PC-9 (cell line): ENCODE data around the gene ODC1. TPM values are rescaled to one million over a fixed set of nuclear protein-coding genes. Genes with fewer than 3 reads are reported as not detected.

ENCODE experiments used
- BruUV-seq: library from RNA; stranded (reverse); fragments of 400-500 nt; replicated peaks from 2 replicates; lab custom pipeline; 2021; lab: Mats Ljungman, UMichigan
- CTCF ChIA-PET: fragments of 300-600 bp; sonication (Branson Sonifier 250); formaldehyde crosslinking; loops from one replicate; lab custom pipeline; 2022; ENCODE audit warnings: antibody characterized with exemption; lab: Charles Lee
- POLR2A ChIA-PET: fragments of 300-600 bp; sonication (Branson Sonifier 250); formaldehyde crosslinking; loops from one replicate; lab custom pipeline; 2022; ENCODE audit warnings: antibody characterized with exemption; ENCODE audit not compliant: unreplicated experiment; lab: Charles Lee
- DNase-seq, 2 experiments: peaks; one replicate each; pipeline versions ENCODE4 v3.0.0 to v3.0.0-alpha.2; 2015 to 2022; ENCODE audit warnings: mixed read lengths in 1 of 2
- H2AFZ ChIP-seq: fragments of 200-600 bp; sonication (generic); 2 replicates; pipeline ENCODE4 v1.8.1; 2017; ENCODE audit warnings: antibody characterized with exemption
- H3F3A ChIP-seq: fragments of 200-600 bp; sonication (generic); 2 replicates; pipeline ENCODE4 v1.8.1; 2017; ENCODE audit warnings: antibody characterized with exemption, mild to moderate bottlenecking, low read depth; ENCODE audit not compliant: insufficient read depth
- H3K27ac ChIP-seq: fragments of 200-600 bp; sonication (generic); 2 replicates; pipeline ENCODE4 v1.6.1; 2016; ENCODE audit warnings: mixed run types
- H3K27me3 ChIP-seq: fragments of 200-600 bp; sonication (generic); 2 replicates; pipeline ENCODE4 v1.6.1; 2016; ENCODE audit warnings: low read depth, mixed run types; ENCODE audit not compliant: insufficient read depth
- H3K36me3 ChIP-seq: fragments of 200-600 bp; sonication (generic); 2 replicates; pipeline ENCODE4 v1.6.1; 2016; ENCODE audit warnings: low read depth, mixed run types
- H3K4me1 ChIP-seq: fragments of 200-600 bp; sonication (generic); replicated peaks from 2 replicates; pipeline ENCODE4 v1.6.1; 2016; ENCODE audit warnings: mixed run types; ENCODE audit not compliant: insufficient read depth
- H3K4me2 ChIP-seq: fragments of 200-600 bp; sonication (generic); 2 replicates; pipeline ENCODE4 v1.6.1; 2017; ENCODE audit warnings: mixed run types
- H3K4me3 ChIP-seq: fragments of 200-600 bp; sonication (generic); 2 replicates; pipeline ENCODE4 v1.6.1; 2016; ENCODE audit warnings: mixed run types
- H3K79me2 ChIP-seq: fragments of 200-600 bp; sonication (generic); 2 replicates; pipeline ENCODE4 v1.6.1; 2017; ENCODE audit warnings: low read depth, mixed run types
- H3K9me2 ChIP-seq: fragments of 200-600 bp; sonication (generic); 2 replicates; pipeline ENCODE4 v1.8.1; 2017; ENCODE audit warnings: mild to moderate bottlenecking; ENCODE audit not compliant: insufficient read depth
- H3K9me3 ChIP-seq: fragments of 200-600 bp; sonication (generic); 2 replicates; pipeline ENCODE4 v1.8.1; 2016; ENCODE audit warnings: low read depth; ENCODE audit not compliant: insufficient read depth
- H4K20me1 ChIP-seq: fragments of 200-600 bp; sonication (generic); 2 replicates; pipeline ENCODE4 v1.8.1; 2017; ENCODE audit not compliant: insufficient read depth
- CTCF ChIP-seq: fragments of 200-600 bp; sonication (generic); conservative IDR thresholded peaks from 2 replicates; pipeline ENCODE4 v1.6.1; 2017; ENCODE audit warnings: mixed run types, antibody characterized with exemption, mild to moderate bottlenecking, moderate library complexity
- EZH2 ChIP-seq: fragments of 200-600 bp; sonication (generic); IDR thresholded peaks from 2 replicates; pipeline ENCODE4 v1.8.0; 2017; ENCODE audit warnings: antibody characterized with exemption, low read depth
- intact Hi-C: fragments of 100-400 bp; cut with micrococcal nuclease; formaldehyde crosslinking; loops from one replicate; pipeline ENCODE4 v1.10.0; 2022; ENCODE audit not compliant: unreplicated experiment
- total RNA-seq: library from RNA; stranded (reverse); gene quantifications from 2 replicates; pipeline ENCODE4 v1.2.3, GENCODE V29; 2021

The ODC1 gene
- total RNA-seq, 1 experiment from 2014 or later = 40.5 TPM

GRCh38 chr2:10417551-10418335 lies 30.4 kb downstream of the ODC1 start:
- H3K4me1 ChIP-seq = peaks cover 25% of the 10 kb centered on the region
- ChIA-PET CTCF (no interaction called here), POLR2A (no interaction called here)
- peaks cover 6% of the 10 kb centered on the region; the same call in 1 of the 2 replicates for H3K36me3 ChIP-seq
- no peak for TF ChIP-seq EZH2
- TF ChIP-seq CTCF = no peak
- H3K79me2 ChIP-seq = peaks cover 28% of the 10 kb centered on the region
- no peaks in the 10 kb centered on the region for H3K27me3 ChIP-seq
- H4K20me1 ChIP-seq = peaks cover 14% of the 10 kb centered on the region
- H3K9me2 ChIP-seq = no peaks in the 10 kb centered on the region
- peak in 1 of 2 experiments; percentile 53 for DNase-seq
- peaks cover 19% of the 10 kb centered on the region for H3F3A ChIP-seq
- intact Hi-C loops = no loop called here
- BruUV-seq = no TSS peak
- H3K4me3 ChIP-seq = no peak overlapping the region
- no peaks in the 10 kb centered on the region for H3K9me3 ChIP-seq
- no peak overlapping the region for H3K4me2 ChIP-seq
- H3K27ac ChIP-seq = no peak overlapping the region
- no peak overlapping the region for H2AFZ ChIP-seq

- peaks cover 30% of the 10 kb centered on the region for H3F3A ChIP-seq
- no peak for DNase-seq
- peaks cover 25% of the 10 kb centered on the region for H3K4me1 ChIP-seq
- no peak overlapping the region for H3K4me2 ChIP-seq
- H4K20me1 ChIP-seq = peaks cover 14% of the 10 kb centered on the region
- ChIA-PET CTCF (no interaction called here), POLR2A (no interaction called here)
- no peak for TF ChIP-seq EZH2
- TF ChIP-seq CTCF = no peak
- H3K9me2 ChIP-seq = no peaks in the 10 kb centered on the region
- H2AFZ ChIP-seq = no peak overlapping the region
- no TSS peak for BruUV-seq
- H3K27me3 ChIP-seq = no peaks in the 10 kb centered on the region
- peaks cover 6% of the 10 kb centered on the region; the same call in 1 of the 2 replicates for H3K36me3 ChIP-seq
- no peak overlapping the region for H3K27ac ChIP-seq
- intact Hi-C loops = no loop called here
- no peaks in the 10 kb centered on the region for H3K9me3 ChIP-seq
- H3K79me2 ChIP-seq = peaks cover 38% of the 10 kb centered on the region
- no peak overlapping the region for H3K4me3 ChIP-seq
Measured at GRCh38 chr2:10415640-10416039, 32.5 kb downstream of the ODC1 start.

DNA sequence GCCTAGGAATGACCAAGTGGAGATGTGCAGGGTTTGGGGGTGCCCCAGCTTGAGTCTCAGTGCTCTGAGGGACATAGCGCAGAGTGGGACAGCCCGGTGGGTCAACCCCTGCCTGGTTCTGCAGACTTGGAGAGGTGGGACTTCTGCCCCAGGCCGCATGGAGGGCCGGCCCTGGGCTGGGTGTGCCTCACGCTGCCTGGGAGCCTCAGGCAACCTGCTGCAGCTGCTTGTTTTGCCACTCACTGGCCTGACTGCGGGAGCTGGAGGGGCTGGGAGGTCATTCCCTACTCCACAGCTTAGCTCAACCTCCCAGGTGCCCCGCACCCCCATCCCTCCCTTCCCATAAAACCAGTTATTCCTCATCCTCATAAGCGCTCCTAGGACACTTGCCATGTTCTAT lies 33.1 kb downstream of the ODC1 start:
- ChIA-PET CTCF (no interaction called here), POLR2A (no interaction called here)
- no peak overlapping the region for H3K4me3 ChIP-seq
- H4K20me1 ChIP-seq = peaks cover 14% of the 10 kb centered on the region
- no peak overlapping the region for H3K4me2 ChIP-seq
- H3K27me3 ChIP-seq = no peaks in the 10 kb centered on the region
- no peaks in the 10 kb centered on the region for H3K9me3 ChIP-seq
- peaks cover 30% of the 10 kb centered on the region for H3F3A ChIP-seq
- H3K36me3 ChIP-seq = peaks cover 6% of the 10 kb centered on the region; the same call in 1 of the 2 replicates
- H3K9me2 ChIP-seq = no peaks in the 10 kb centered on the region
- intact Hi-C loops = no loop called here
- no TSS peak for BruUV-seq
- peaks cover 40% of the 10 kb centered on the region for H3K79me2 ChIP-seq
- TF ChIP-seq EZH2 = no peak
- TF ChIP-seq CTCF = no peak
- peaks cover 25% of the 10 kb centered on the region for H3K4me1 ChIP-seq
- no peak overlapping the region for H3K27ac ChIP-seq
- DNase-seq = no peak
- no peak overlapping the region for H2AFZ ChIP-seq
